ENCODE measurements around the gene EXOC6.
"Not testable (repeated sequence)": the region's sequence is repeated elsewhere in the genome, so short reads cannot be mapped to it uniquely, and the experiment has no call there.

EXOC6 gene

DNA sequence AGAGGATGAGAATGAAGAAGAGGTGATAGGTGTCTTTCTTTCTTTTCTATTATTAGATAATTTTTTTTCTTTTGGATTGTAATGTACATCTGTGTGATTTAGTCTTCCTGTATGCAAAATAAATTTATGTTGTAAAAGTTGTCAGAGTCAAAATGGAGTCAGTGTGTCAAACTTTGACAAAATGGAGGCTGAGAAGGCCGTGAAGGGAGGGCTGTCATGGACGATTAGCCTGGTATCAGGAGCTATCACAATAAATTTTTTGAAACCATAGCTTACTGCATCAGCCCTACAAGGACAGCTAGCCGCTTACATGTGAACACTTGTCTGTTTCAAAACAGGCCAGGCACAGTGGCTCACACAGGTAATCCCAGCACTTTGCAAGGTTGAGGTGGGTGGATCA, 67.6 kb downstream of the EXOC6 start:
- no peak overlapping the region for H3K4me3 ChIP-seq (ENCODE audit: low read length)
- TF ChIP-seq ZNF274 (IDR thresholded peaks at IDR 0.05; ENCODE audit: low read depth, low read length): no peak

- no peak overlapping the region for H3K4me3 ChIP-seq (ENCODE audit: low read length)
- no peak for TF ChIP-seq ZNF274 (IDR thresholded peaks at IDR 0.05; ENCODE audit: low read depth, low read length)
These were observed 68.1 kb downstream of the EXOC6 start for GRCh38 chr10:92916433-92916832.

DNA sequence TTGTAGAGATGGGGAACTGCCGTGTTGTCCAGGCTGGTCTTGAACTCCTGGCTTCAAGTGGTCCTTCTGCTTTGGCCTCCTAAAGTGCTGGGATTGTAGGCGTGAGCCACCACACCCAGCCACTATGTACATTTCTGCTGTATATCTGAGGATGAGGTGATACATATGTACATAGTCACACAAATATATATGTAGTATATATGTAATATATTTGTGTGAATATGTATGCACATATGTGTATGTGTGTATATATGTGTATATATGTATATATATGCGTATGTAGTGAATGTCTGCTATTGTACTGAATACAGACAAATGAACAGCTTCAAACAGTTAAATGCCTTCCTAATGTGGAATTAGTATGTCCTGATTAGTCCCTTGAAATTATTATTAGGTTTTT, 70.3 kb downstream of the EXOC6 start:
- no peak for TF ChIP-seq ZNF274 (IDR thresholded peaks at IDR 0.05; ENCODE audit: low read depth, low read length)
- H3K4me3 ChIP-seq (ENCODE audit: low read length): no peak overlapping the region

DNA sequence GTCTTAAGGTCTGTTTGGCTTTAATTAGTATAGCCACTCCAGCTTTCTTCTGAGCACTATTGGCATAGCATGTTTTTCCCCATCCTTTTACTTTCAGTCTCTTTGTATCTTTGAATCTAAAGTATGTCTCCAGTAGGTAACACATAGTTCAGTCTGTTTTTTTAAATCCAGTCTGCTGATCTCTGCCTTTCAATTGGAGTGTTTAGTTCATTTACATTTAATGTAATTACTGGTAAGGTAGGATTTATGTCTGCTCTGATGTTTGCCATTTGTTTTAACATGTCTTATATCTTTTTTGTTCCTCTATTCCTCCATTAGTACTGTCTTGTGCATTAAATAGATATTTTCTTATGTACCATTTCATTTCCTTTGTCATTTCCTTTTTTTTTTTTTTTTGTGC, 72.5 kb downstream of the EXOC6 start:
- no peak for TF ChIP-seq ZNF274 (IDR thresholded peaks at IDR 0.05; ENCODE audit: low read depth, low read length)
- H3K4me3 ChIP-seq (ENCODE audit: low read length): no peak overlapping the region

GRCh38 chr10:92923416-92923815, 75.1 kb downstream of the EXOC6 start:
- no peak for TF ChIP-seq ZNF274 (IDR thresholded peaks at IDR 0.05; ENCODE audit: low read depth, low read length)
- H3K4me3 ChIP-seq (ENCODE audit: low read length): no peak overlapping the region

GRCh38 chr10:92929896-92930295, 81.6 kb downstream of the EXOC6 start:
- no peak for TF ChIP-seq ZNF274 (IDR thresholded peaks at IDR 0.05; ENCODE audit: low read depth, low read length)
- H3K4me3 ChIP-seq (ENCODE audit: low read length): no peak overlapping the region

DNA sequence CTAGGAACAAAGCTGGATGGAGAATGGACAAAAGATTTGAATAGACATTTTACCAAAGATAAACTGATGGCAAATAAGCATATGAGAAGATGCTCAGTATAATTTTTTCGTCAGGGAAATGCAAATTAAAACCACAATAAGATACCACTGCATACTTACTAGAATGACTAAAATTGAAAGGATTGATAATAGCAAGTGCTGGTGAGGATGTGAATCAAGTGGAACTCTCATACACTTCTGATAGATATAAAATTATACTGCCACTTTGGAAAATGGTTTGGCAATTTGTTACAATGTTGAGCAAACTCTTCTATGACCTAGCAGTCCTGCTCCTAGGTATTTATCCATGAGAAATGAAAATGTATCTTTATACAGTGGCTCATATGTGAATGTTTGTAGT, 83.3 kb downstream of the EXOC6 start:
- TF ChIP-seq ZNF274 (IDR thresholded peaks at IDR 0.05; ENCODE audit: low read depth, low read length): no peak
- H3K4me3 ChIP-seq (ENCODE audit: low read length): no peak overlapping the region

- no peak for TF ChIP-seq ZNF274 (IDR thresholded peaks at IDR 0.05; ENCODE audit: low read depth, low read length)
- no peak overlapping the region for H3K4me3 ChIP-seq (ENCODE audit: low read length)
These were observed 89.6 kb downstream of the EXOC6 start for GRCh38 chr10:92937876-92938275.

DNA sequence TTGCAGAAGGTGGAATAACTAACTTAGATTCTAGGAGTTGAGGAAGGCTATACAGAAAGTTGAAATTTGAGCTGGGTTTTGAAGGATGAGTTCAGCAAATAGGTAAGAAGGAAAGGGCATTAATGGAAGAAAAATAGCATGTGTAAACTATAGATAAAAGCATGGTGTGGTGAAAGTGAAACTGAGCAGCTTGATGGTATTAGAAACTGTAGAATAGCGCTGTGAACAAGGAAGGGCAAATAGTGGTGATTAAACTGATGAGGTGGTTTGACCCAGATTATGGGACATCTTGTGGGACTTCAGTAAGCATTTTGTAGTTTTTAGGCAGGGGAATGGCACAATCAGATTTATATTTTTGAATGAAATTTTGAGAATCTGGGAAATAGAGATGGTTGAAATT, 90.5 kb downstream of the EXOC6 start:
- H3K4me3 ChIP-seq (ENCODE audit: low read length): no peak overlapping the region
- TF ChIP-seq ZNF274 (IDR thresholded peaks at IDR 0.05; ENCODE audit: low read depth, low read length): no peak

- H3K4me3 ChIP-seq (ENCODE audit: low read length): no peak overlapping the region
- no peak for TF ChIP-seq ZNF274 (IDR thresholded peaks at IDR 0.05; ENCODE audit: low read depth, low read length)
These were observed 93.9 kb downstream of the EXOC6 start for GRCh38 chr10:92942226-92942625.

- no peak overlapping the region for H3K4me3 ChIP-seq (ENCODE audit: low read length)
- no peak for TF ChIP-seq ZNF274 (IDR thresholded peaks at IDR 0.05; ENCODE audit: low read depth, low read length)
These were observed 98.2 kb downstream of the EXOC6 start for GRCh38 chr10:92946491-92946890.

GRCh38 chr10:92952573-92952972, 104.3 kb downstream of the EXOC6 start:
- not testable (repeated sequence) for H3K4me3 ChIP-seq (ENCODE audit: low read length)

- no peak overlapping the region for H3K4me3 ChIP-seq (ENCODE audit: low read length)
- no peak for TF ChIP-seq ZNF274 (IDR thresholded peaks at IDR 0.05; ENCODE audit: low read depth, low read length)
These were observed 109.1 kb downstream of the EXOC6 start for GRCh38 chr10:92957223-92958010.

GRCh38 chr10:92961638-92962037, 113.3 kb downstream of the EXOC6 start:
- no peak overlapping the region for H3K4me3 ChIP-seq (ENCODE audit: low read length)
- TF ChIP-seq ZNF274 (IDR thresholded peaks at IDR 0.05; ENCODE audit: low read depth, low read length): no peak

- no peak for TF ChIP-seq ZNF274 (IDR thresholded peaks at IDR 0.05; ENCODE audit: low read depth, low read length)
- no peak overlapping the region for H3K4me3 ChIP-seq (ENCODE audit: low read length)
These were observed 117.0 kb downstream of the EXOC6 start for GRCh38 chr10:92965314-92965713.

DNA sequence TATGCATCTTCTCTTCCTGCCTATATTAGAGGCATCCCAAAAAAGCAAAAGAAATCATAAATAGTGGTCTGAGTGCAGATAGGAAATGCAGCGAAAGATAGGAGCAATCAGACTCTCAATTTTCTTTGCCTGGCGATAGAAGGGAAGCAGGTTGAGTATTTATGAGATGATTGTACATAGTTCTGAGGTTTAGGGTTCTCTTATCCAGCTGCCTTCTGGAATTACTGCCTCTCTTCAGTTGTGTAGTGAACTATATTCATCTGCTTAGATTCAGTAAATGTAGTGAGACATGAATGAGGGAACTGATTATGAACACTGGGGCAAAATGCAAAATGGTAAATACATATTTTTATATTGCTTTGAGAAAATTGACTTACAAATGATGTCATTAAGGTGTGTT, 119.3 kb downstream of the EXOC6 start:
- TF ChIP-seq ZNF274 (IDR thresholded peaks at IDR 0.05; ENCODE audit: low read depth, low read length): no peak

More for the DNA sequence above, 119.3 kb downstream of the EXOC6 start:
- no peak overlapping the region for H3K4me3 ChIP-seq (ENCODE audit: low read length)

All from GM08714 (cell line).